Right forelimb (tissue), 1 donor: ENCODE data around the gene KCNJ9.
A peak's percentile ranks its signal among the peaks of the same experiment; 100 is the strongest.

Experiments
- DNase-seq: peaks from one replicate; pipeline ENCODE4 v3.0.0-alpha.2; 2018

The KCNJ9 gene

GRCh38 chr1:160089883-160090282, 8.5 kb downstream of the KCNJ9 start:
- no peak for DNase-seq

GRCh38 chr1:160090760-160091159, 9.4 kb downstream of the KCNJ9 start:
- DNase-seq: no peak

- no peak for DNase-seq
Measured at GRCh38 chr1:160091666-160092223, 10.4 kb downstream of the KCNJ9 start.

GRCh38 chr1:160092366-160093068, 11.2 kb downstream of the KCNJ9 start:
- DNase-seq: no peak

GRCh38 chr1:160093069-160093395, 11.7 kb downstream of the KCNJ9 start:
- no peak for DNase-seq

GRCh38 chr1:160093624-160094290, 12.4 kb downstream of the KCNJ9 start:
- no peak for DNase-seq

- DNase-seq: no peak
Measured at GRCh38 chr1:160094291-160094625, 12.9 kb downstream of the KCNJ9 start.

GRCh38 chr1:160094806-160095205, 13.5 kb downstream of the KCNJ9 start:
- no peak for DNase-seq

- DNase-seq: no peak
Measured at GRCh38 chr1:160095382-160096105, 14.2 kb downstream of the KCNJ9 start.

- DNase-seq: no peak
Measured at GRCh38 chr1:160096274-160097116, 15.2 kb downstream of the KCNJ9 start.

GRCh38 chr1:160097151-160097910, 16.0 kb downstream of the KCNJ9 start:
- DNase-seq: no peak

GRCh38 chr1:160097911-160098851, 16.8 kb downstream of the KCNJ9 start, which contains the start of gene IGSF8:
IGSF8 (minus strand) TSS chr1:160098619; CDS start chr1:160098472, 147 bp downstream.
- peak; percentile 93 for DNase-seq

GRCh38 chr1:160098852-160099561, 17.7 kb downstream of the KCNJ9 start:
- peak; percentile 98 for DNase-seq

GRCh38 chr1:160099716-160100375, 18.5 kb downstream of the KCNJ9 start:
- DNase-seq: no peak

- DNase-seq: peak; percentile 85
Measured at GRCh38 chr1:160101037-160101716, 19.8 kb downstream of the KCNJ9 start.

GRCh38 chr1:160101717-160102522, 20.6 kb downstream of the KCNJ9 start:
- no peak for DNase-seq

- DNase-seq: no peak
Measured at GRCh38 chr1:160103658-160104408, 22.5 kb downstream of the KCNJ9 start.
